HG02798 (cell line): ENCODE data around the gene PICALM.
A peak's percentile ranks its signal among the peaks of the same experiment; 100 is the strongest.

Experiments used
- ATAC-seq: cut with Tn5 transposase; IDR thresholded peaks from one replicate; pipeline ENCODE4 v1.9.1; 2021; ENCODE audit warnings: mild to moderate bottlenecking; ENCODE audit not compliant: unreplicated experiment, poor library complexity

Gene PICALM

DNA sequence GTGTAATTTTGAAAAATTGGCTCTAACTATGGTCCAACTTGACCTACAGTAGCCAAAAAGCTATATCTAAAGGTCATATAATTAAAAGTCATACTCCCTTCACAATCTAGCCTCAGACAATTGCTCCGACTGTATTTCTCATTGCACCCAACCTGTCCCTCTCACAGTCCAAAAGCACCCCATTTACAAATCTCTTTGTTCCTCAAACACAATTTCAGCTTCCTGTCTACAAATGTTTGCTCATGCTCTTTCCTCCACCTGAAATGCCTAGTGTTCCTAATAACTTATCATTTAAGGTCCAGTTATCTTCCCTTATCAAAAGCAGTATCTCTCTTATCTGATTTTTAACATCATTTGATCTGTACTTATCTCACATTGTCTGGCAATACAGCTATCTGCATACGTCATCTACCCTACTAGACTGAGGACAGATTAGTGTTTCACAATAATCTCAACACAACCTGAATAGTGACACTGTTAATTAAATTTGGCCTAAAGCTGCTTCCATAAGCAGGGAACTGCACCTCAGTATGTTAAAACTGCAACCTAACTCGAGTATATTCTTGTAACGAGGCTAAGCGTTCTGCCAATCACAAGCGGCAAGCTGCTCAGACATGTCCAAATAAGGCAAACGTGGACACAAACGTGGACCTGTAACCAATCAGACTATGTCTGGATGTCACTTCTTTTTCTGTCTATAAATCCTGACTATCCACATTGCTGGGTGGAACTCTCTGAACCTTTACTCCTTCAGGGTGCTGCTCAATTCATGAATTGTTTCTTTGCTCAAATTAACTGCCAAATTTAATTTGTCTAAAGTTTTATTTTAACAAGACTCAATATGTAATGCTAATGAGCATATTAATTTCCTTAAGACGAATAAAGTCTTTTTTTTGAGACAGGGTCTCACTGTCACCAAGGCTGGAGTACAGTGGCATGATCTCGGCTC lies 15.9 kb downstream of the PICALM start:
- ATAC-seq: no peak

DNA sequence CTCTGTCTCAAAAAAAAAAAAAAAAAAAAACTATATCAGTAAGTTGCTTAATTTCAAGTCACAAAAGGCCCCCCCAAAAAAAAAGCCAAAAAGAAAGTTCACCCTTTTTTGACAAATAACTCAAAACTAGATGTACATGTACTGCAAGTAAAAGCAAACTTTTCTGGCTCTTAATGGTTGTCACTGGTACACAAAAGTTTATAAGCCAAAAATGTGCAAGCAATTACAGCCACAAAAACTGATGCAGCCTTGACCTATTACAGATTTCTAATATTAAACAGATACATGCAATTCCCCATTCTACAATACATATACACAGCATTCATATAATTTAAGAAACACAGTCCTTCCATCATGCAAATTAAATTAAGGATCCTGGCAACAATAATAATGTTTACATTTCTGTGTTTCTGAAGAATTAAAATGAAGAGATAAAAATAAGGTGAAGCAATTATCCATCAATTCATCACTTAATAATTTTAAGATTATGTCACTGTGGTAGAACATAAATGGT lies 18.6 kb downstream of the PICALM start:
- ATAC-seq: no peak

DNA sequence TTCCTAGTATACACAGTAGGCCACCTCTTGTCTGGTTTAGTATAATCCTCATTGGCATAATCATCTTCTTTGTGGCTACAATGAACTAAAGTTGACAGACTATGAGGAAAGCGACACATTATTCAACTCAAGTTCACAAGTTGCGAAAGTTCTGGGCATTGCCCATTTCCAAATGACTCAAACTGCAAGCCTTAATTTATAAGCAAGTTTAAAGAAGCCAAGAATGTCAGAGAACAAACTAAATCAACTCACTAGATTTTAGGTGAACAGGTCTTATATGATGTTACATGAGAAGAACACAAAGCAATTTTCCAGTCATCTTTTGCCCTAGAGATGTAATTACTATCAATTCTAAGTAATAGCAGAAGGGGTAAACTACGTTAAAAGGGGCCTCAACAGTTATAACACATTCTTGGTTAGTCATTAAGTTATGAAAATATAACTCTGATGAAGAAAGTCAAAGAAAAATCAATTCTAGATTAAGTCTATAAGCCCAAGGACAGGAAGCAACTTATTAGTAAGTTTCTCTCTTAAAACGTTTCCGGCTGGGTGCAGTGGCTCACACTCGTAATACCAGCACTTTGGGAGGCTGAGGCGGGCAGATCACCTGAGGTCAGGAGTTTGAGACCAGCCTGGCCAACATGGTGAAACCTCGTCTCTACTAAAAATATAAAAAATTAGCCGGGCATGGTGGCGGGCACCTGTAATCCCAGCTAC lies 21.5 kb downstream of the PICALM start:
- ATAC-seq: peak; percentile 42

DNA sequence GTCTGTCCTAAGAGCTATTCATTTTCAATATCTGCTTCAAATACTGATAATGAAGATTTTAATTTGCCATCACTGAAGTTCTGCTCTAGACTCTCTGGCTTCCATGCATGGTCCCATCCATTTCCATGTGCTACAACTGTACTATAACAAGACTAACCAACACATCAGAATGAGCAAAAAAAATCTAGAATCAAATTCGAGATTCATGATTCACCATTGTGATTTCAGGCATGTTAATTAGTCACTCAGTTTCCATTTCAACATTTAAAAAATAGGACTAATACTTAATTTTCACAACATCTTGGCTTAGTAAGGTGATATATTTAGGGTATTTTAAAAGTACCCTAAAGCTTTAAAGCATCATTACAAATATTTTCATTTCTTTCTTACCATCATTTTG lies 22.8 kb downstream of the PICALM start:
- ATAC-seq: no peak

DNA sequence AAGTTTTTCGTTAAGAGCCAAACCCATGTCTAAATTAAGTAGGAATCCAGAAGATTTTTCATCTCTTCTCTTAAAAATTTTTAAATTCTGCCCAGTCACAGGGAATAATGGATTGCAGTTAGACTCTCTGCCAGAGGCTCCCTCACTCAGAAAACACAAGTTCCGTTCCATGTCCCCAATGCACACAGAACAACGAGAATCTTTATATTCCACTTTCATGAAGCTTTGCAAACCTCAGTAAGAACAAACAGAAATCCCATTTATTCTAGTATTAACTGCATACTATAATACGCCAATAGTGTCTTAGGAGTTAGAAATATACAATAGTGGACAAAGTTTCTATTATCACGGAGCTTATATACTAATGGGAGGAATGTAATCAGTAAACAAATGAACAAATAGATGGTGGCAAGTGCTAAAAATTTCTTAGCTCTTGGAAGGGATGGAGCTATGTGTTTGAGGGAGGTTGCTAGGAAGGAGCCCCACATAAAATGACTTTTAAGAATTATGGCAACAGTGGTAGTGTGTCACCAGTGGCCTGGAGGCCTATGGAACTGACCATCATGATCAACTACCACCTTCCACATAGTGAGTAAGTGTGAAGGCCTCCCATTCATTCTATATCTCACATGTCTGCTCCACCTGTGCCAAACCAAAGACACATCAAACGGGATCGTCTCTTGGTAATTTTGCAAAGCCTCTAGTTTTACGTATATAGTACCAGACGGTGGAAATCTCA lies 24.9 kb downstream of the PICALM start:
- ATAC-seq: no peak

DNA sequence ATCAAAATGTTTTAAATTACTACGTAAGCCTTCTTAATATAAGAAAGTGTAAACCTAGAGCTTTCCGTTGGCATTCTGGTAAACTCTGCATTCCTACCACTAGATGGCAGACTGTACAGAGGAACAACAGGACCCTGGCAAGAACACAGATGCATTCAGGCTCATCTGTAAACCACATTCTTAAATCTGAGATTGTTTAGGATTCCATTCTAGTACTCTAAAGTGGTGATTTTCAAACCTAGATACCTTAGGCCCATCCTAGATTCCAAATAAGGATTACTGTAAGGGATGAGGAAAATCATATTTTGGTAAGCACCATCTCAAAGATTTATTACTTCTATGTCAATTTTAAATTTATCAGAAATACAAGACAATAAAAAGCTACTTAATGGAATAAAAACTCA lies 26.9 kb downstream of the PICALM start:
- peak; percentile 75 for ATAC-seq

DNA sequence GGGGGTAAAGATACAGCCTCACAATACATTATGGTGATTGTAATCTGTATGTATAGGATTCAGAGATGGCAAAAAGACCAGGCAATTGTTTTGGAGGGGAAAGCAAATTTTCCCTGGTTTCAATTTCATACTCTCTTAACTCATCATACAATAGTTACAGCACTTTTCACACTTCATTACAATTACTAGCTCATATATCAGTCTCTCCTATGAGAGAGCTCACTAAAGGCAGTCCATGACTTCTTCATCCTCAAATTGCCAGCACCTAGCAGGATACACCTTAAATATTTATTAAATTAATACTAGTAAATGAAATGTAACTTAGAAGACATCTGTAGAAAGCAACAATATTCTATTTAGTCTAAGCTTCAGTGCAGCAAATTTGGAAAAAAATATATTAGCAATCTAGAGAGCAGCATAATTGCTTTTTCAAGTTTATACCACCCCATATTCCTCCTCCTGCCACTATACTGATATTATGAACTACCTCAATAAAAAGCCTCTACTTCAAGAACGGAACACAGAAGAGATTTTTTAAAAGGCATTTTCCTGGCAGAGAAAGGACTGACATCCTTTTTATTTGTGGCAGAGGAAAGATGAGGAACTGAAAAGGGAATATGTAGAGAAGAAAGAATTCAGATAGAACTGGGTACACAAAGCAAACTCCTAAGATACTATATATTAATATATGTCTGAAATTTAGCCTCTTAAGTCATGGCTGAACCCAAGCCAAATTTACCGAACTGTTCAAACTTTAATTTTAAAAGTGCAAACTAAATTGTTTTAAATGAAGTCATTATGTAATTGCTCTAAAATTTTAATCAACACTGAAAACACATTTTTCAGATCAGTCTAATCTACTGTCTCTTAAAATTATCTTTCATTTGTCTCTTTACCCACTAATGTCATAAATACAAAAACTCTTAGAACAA lies 27.7 kb downstream of the PICALM start:
- ATAC-seq: no peak

DNA sequence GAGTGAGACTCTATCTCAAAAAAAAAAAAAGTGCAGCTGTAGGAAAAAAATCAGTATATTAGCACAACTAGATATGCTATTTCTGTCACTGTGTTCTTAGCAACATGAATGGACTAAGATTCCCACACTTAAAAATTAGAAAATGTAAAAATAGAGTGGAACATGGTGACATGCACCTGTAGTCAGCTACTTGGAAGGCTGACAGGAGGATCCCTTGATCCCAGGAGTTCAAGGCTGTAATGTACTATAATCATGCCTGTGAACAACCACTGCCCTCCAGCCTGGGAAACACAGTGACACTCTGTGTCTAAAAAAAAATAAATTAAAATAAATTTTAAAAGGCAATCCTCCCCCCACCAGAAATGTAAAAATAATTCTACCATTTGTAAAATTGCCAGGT lies 29.8 kb downstream of the PICALM start:
- no peak for ATAC-seq

DNA sequence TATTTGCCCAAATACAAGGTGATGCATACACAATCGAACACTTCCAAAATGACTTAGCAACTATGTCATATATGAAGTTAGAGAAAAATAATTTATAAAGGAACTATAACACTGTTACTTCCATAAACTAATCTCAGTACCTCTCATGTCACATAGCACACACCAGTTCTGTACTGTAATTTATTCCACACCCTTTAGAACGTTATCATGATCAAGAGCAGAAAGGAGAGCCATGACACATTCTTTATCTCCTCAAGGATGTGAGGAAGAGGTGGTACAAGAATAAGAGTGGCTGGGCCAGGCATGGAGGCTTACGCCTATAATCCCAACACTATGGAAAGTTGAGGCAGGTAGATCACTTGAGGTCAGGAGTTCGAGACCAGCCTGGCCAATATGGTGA lies 31.1 kb downstream of the PICALM start:
- no peak for ATAC-seq

DNA sequence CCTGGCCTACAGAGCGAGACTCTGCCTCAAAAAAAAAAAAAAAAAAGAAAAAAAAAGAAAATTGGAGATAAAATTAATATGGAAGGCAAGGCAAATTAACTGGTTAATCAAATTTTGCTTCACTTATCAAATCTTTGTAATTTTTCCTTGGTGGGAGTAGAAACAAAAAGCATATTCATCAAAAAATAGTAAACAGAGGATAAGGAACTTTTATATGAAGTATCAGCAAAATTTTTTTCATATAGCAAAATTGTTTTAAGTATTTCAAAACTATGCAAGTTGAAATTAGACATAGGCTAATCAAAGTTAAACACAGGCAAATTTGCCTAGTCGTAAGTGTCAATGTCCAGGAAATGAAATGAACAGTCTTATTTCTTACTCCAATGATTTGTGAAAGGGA lies 33.0 kb downstream of the PICALM start:
- ATAC-seq: no peak

DNA sequence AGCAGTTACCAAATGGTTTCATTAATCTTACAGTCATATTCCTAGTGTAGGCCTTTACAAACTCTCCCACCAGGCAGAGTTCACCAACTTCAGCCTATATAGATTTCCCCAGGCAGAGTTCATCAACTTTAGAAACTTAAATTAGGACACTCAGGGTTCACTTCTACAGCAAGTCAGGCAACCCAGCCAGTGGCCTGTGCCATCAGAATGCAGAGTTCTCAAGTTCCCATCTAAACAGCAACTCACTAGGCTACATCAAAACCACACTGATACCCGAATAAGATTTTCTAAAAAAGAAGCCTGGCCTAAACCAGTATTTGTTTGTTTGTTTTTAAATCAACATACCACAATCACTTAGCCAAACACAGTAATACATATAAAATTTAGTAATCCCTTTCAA lies 33.7 kb downstream of the PICALM start:
- ATAC-seq: no peak

DNA sequence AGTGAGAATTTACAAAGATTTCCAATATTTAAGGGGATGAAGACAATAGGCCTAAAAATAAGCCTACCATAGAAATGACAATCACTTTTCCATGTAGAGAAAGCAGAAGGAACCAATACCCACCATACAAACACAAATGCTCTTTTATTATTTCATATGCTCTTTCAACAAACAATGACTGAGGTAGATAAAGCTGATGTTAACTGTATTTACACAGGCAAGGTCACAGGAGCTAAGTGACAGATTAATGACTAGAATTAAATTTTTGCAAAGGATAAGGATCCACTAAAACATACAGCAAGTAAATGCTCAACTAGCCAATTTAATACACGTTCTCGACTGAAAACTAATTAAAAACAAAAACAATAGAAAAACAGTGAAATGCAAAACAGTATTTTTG lies 34.2 kb downstream of the PICALM start:
- ATAC-seq: no peak

DNA sequence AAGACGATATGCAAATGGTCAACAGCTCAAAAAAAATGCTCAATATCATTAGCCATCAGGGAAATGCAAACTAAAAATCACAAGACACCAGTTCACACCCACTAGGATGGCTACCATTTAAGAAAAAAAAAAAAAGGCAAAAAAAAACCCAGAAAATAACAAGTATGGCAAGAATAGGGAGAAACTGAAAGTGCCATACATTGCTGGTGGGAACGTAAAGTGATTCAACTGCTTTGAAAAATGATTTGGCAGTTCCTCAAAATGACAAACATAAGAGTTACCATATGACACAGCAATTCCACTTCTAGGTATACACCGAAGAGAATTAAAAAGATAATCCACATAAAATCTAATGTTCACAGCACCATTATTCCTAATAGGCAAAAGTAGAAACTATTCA lies 47.5 kb downstream of the PICALM start:
- peak; percentile 63 for ATAC-seq

DNA sequence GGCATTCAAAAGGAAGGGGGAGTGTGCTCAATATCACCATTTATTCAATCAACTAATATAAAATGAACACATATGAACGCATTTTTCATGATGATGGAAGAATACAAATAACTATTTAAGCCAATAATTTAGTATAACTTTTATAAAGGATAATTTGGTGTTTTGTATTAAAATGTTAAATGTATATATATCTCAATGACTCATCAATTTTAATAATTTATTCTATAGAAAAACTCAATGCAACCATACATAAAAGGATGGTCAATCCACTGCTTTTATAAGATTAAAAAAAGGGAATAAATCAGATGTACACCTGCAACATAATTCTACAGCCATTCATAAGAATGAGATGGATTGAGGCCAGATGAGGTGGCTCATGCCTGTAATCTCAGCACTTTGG lies 50.6 kb downstream of the PICALM start:
- ATAC-seq: no peak

DNA sequence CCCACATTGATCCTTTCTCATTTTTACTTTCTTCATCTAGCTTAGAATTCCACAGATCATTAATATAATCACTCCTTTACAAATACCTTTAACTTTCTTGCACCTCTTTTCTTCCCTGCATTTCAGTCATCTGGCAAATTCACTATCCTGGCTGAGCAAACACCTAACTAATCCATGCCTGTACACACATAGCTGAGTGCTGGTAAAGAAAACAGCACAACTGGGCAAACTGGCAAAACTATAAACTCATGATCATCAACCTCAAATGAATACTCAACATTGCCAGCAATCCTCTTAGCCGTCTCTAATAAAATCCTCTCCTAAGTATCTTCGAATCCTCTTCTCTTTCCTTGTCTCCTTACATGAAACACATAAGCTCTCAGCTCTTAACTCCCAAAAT lies 52.4 kb downstream of the PICALM start:
- no peak for ATAC-seq

DNA sequence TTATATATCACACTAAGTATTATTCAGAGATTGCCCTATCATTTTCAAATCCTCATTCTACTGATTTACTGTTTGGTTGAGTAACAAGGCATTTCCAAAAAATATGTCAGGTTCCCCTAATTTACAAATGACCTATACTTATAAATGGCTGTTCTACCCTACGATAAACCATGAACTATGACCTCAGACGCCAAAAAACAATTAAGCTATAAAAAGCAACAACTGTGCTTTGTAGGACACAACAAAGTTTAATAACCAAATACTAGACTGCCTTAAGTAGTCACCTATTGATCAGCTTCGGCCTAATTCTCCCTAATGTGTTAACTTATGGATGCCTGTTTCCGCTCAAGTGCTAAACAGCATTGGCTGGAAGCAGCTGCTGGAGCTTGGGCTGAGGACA lies 53.2 kb downstream of the PICALM start:
- ATAC-seq: no peak

DNA sequence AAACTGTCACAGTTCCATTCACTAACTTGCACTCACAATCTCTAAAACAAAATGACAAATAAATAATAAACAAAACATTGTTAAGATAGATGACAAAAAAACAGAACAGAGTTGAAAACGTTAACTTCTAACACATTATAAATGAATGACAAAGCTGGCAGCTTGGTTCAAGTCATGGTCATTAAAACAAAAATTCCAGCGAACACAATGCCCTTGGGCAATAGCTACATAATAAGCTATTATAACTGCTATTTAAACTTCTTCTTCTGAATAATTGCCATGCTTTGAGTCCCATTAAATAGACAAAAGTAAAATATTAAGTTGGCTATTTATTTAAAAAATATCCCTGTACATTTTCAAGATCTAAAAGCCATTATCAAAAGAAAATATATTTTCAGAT lies 54.7 kb downstream of the PICALM start:
- no peak for ATAC-seq

DNA sequence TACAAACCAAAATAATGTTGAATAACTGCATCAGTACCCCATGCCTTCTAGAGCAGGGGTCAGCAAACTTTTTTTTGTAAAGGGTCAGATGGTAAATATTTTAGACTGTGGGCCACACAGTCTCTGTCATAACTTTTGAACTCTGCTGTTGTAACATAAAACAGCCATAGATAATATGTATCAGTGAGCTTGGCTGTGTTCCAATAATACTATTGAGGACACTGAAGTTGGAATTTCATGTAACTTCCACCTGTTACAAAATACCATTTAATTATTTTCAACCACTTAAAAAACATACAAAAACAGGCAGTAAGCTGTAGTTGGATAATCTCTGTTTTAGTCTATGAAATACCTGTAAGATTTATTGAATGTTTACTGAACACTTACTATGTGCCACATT lies 55.2 kb downstream of the PICALM start:
- no peak for ATAC-seq

DNA sequence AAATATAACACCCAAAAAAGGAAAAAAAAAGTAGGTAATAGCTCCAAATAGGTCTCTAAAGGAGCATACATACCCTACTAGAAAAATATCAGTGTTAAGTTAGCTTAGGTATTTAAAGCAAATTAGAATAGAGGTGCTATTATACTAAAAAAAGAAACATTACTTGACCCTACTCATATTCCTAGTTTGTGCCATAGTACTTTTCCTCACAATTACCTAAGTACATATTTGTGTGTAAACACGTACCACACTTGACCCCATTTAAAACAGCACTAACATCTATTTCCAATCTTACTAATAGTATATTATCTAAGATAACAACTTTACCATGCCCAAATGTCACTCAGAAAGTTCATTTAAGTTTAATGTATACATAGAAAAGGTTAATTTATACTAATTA lies 57.7 kb downstream of the PICALM start:
- no peak for ATAC-seq

DNA sequence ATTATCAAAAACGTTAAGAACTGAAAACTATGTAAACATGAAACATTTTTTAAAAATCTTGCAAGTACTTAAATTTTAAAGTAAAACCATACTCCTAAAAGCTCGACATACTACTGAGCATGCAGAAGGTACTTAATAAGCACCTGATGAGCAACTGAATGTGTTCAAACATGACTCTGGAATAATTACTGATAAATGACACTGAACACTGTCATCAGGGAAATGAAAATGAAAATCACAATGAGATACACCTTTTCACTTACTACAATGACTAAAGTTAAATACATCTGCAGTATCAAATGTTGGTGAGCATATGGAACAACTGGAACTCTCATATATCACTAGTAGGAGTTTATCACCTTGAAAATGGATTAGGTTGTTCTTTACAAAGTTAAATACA lies 65.2 kb downstream of the PICALM start:
- no peak for ATAC-seq
